ENCODE results near the gene PLCH1.

The PLCH1 gene

GRCh38 chr3:155334215-155334913, 410.5 kb downstream of the PLCH1 start:
- DNase-seq (ENCODE audit: low spot score) = no peak

GRCh38 chr3:155332716-155333115, 412.2 kb downstream of the PLCH1 start:
- no peak for DNase-seq (ENCODE audit: low spot score)

- no peak for DNase-seq (ENCODE audit: low spot score)
Observed at GRCh38 chr3:155331078-155331477, 413.8 kb downstream of the PLCH1 start.

GRCh38 chr3:155330370-155330769, 414.5 kb downstream of the PLCH1 start:
- no peak for DNase-seq (ENCODE audit: low spot score)

GRCh38 chr3:155329513-155330048, 415.3 kb downstream of the PLCH1 start:
- DNase-seq (ENCODE audit: low spot score) = no peak

GRCh38 chr3:155327871-155328270, 417.0 kb downstream of the PLCH1 start:
- no peak for DNase-seq (ENCODE audit: low spot score)

GRCh38 chr3:155327430-155327829, 417.4 kb downstream of the PLCH1 start:
- DNase-seq (ENCODE audit: low spot score) = no peak

- no peak for DNase-seq (ENCODE audit: low spot score)
Observed at GRCh38 chr3:155326901-155327300, 418.0 kb downstream of the PLCH1 start.

GRCh38 chr3:155326244-155326643, 418.6 kb downstream of the PLCH1 start:
- DNase-seq (ENCODE audit: low spot score) = no peak
